ENCODE data around the gene LTB4R2.

Gene LTB4R2

DNA sequence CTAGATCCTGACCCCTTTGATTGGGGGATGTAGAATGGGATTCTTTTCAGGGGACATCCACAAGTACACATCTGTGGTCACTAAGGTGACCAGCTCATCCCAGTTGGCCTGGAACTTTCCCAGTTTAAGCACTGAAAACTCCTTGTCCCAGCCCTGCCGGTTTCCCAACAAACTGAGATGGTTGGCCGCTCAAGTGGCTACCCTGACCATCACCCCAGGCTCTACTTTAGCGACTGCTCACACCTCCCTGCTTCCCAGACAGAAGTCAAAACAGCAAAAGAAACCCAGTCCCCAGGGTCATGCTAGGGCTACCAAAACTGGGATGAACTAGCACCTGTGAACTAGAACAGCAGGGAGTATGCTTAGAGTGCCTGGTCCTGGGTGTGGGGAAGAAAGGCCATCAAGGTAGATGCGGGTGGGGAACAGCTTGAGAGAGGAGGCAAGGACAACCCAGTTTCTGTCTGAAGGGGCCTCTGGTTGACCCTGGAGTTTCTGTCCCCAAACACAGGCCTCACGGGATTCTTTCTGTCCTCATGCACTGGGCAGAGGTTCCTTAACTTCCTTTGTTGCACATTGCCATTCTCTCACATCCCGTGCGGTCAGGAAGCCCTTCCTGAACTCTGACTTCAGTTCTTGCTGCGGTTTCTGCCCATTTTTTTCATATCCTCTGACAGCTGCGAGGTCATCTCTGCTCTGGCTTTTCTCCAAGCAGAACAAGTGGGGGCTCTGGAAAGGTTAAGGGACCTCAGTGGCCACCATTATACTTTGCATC lies 3.0 kb downstream of the LTB4R2 start:
- CTCF ChIA-PET, result interaction anchor here (0.9 to 13.0 kb wide), 6 partner anchors 14 to 255 kb away, joined by 3 to 129 read pairs (median 14); partner anchors contain the start of genes ADCY4, CBLN3, DHRS1 and KHNYN
- H3K27ac Mint-ChIP-seq, result peak overlapping the region; percentile 88
- H3K9me3 Mint-ChIP-seq, result no peaks in the 10 kb centered on the region
- H3K4me3 Mint-ChIP-seq, result peak overlapping the region; percentile 81
- DNase-seq, result peak; percentile 71
- H3K4me1 Mint-ChIP-seq, result peaks cover 77% of the 10 kb centered on the region
- H3K36me3 Mint-ChIP-seq, result peaks cover 40% of the 10 kb centered on the region
- no peaks in the 10 kb centered on the region for H3K27me3 Mint-ChIP-seq

DNA sequence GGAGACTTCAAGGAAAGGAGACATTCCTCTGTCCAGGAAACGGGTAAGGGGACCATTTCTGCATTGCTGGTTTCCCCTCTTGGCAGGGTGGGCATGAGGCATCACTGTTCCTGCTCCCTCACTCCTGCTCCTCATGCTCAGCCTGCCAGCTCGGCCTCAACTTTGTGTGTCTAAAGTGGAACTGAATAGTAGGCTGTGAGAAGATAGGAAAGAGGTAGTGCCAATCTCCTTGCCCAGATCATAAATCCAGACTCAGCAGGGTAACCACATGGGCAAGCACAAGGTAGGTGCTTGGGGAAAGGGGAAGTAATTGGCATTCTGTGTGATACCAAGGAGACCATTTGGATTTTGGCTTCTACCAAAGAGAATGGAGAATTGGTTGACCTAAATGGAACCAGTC lies 4.0 kb downstream of the LTB4R2 start:
- Mint-ChIP-seq H3K27me3 (peaks cover 8% of the 10 kb centered on the region), H3K4me3 (peak overlapping the region; percentile 81), H3K27ac (peak overlapping the region; percentile 88)

DNA sequence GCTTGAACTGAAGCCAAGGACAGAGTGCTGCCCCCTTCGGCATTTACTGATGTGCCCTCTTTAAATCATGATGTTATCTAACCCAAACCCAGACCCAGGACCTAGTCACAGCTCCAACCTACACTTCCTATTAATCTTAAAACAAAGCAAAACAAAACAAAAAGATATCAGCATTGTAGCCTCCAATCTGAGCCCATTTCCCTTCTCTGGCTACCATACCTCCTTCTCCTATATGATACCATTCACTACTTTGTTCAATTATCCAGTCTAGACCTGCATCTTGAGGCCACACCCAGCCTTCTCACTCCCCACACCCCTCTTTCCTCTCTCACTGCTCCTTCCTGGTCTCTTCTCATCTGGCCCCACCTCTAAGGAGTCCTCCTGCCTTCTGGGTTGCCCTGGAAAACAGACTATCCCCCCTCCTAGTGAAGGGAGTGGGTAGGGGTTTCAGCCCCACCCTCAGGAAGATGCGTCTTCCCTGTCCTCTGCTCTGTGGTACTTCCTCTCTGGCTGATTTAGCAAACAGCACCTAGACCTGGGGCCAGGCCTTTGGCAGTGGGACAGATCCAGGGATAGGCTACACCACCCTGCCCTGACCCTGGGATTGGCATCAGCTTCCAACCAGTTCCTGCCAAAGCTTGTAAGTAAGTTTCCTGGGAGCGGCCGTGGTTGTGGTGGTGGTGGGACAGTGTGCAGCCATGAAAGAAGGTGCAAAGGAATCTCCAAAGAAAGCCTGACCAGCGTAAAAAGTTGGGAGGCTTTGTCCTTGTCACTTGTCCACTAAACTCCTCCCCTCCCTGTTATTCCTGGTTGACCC lies 4.6 kb downstream of the LTB4R2 start:
- CTCF ChIA-PET, result interaction anchor here (1.0 to 13.0 kb wide), 4 partner anchors 16 to 71 kb away, joined by 3 to 129 read pairs (median 54); partner anchors contain the start of genes ADCY4, DHRS1 and NOP9
- no peak for DNase-seq
- Mint-ChIP-seq H3K27me3 (peaks cover 14% of the 10 kb centered on the region), H3K36me3 (peaks cover 28% of the 10 kb centered on the region), H3K4me1 (peaks cover 61% of the 10 kb centered on the region), H3K9me3 (no peaks in the 10 kb centered on the region), H3K27ac (peak overlapping the region; percentile 88), H3K4me3 (peak overlapping the region; percentile 45)

More for the DNA sequence above, 4.0 kb downstream of the LTB4R2 start:
- peaks cover 35% of the 10 kb centered on the region for H3K36me3 Mint-ChIP-seq
- H3K4me1 Mint-ChIP-seq, result peaks cover 68% of the 10 kb centered on the region
- H3K9me3 Mint-ChIP-seq, result no peaks in the 10 kb centered on the region
- DNase-seq, result no peak
- CTCF ChIA-PET, result interaction anchor here (1.0 to 13.0 kb wide), 5 partner anchors 15 to 122 kb away, joined by 3 to 129 read pairs (median 4); partner anchors contain the start of genes ADCY4, DHRS1 and NOP9

DNA sequence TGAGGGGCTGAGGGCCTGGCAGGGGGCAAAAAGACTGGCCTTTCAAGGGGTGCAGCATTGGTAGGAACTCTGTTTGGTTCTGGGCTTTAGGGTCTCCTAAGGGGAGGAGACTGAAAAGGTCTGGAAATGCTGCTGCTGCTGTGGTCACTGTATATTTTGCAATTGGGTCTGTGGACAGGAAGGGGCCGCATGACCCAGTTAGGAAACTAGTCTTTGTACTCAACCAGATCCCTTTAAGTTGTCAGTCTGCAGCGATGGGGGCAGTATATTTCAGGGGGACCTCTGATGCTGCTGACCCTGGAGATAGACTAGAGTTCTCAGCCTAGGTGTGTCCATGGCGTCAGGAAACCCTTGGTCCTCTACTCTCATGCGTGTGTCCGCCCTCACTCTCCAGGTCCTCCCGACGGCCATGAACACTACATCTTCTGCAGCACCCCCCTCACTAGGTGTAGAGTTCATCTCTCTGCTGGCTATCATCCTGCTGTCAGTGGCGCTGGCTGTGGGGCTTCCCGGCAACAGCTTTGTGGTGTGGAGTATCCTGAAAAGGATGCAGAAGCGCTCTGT lies 5.4 kb downstream of the LTB4R2 start:
- Mint-ChIP-seq H3K27me3 (peaks cover 22% of the 10 kb centered on the region), H3K4me3 (no peak overlapping the region), H3K9me3 (no peaks in the 10 kb centered on the region), H3K36me3 (peaks cover 28% of the 10 kb centered on the region), H3K27ac (no peak overlapping the region), H3K4me1 (peaks cover 54% of the 10 kb centered on the region)
- CTCF ChIA-PET, result interaction anchor here (1.2 to 13.0 kb wide), 2 partner anchors 16 to 19 kb away, joined by 3 to 129 read pairs; partner anchors contain the start of gene ADCY4
- DNase-seq, result no peak

DNA sequence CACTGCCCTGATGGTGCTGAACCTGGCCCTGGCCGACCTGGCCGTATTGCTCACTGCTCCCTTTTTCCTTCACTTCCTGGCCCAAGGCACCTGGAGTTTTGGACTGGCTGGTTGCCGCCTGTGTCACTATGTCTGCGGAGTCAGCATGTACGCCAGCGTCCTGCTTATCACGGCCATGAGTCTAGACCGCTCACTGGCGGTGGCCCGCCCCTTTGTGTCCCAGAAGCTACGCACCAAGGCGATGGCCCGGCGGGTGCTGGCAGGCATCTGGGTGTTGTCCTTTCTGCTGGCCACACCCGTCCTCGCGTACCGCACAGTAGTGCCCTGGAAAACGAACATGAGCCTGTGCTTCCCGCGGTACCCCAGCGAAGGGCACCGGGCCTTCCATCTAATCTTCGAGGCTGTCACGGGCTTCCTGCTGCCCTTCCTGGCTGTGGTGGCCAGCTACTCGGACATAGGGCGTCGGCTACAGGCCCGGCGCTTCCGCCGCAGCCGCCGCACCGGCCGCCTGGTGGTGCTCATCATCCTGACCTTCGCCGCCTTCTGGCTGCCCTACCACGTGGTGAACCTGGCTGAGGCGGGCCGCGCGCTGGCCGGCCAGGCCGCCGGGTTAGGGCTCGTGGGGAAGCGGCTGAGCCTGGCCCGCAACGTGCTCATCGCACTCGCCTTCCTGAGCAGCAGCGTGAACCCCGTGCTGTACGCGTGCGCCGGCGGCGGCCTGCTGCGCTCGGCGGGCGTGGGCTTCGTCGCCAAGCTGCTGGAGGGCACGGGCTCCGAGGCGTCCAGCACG lies 6.1 kb downstream of the LTB4R2 start:
- Mint-ChIP-seq H3K4me3 (no peak overlapping the region), H3K36me3 (peaks cover 28% of the 10 kb centered on the region), H3K9me3 (no peaks in the 10 kb centered on the region), H3K27ac (no peak overlapping the region), H3K27me3 (peaks cover 28% of the 10 kb centered on the region), H3K4me1 (peaks cover 52% of the 10 kb centered on the region)
- CTCF ChIA-PET, result interaction anchor here (1.2 to 13.0 kb wide), 2 partner anchors 15 to 19 kb away, joined by 3 to 129 read pairs; partner anchors contain the start of gene ADCY4
- DNase-seq, result no peak

DNA sequence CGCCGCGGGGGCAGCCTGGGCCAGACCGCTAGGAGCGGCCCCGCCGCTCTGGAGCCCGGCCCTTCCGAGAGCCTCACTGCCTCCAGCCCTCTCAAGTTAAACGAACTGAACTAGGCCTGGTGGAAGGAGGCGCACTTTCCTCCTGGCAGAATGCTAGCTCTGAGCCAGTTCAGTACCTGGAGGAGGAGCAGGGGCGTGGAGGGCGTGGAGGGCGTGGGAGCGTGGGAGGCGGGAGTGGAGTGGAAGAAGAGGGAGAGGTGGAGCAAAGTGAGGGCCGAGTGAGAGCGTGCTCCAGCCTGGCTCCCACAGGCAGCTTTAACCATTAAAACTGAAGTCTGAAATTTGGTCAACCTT lies 6.6 kb downstream of the LTB4R2 start:
- Mint-ChIP-seq H3K9me3 (no peaks in the 10 kb centered on the region), H3K4me1 (peaks cover 49% of the 10 kb centered on the region), H3K36me3 (peaks cover 28% of the 10 kb centered on the region), H3K27me3 (peaks cover 29% of the 10 kb centered on the region), H3K4me3 (no peak overlapping the region), H3K27ac (no peak overlapping the region)
- no peak for DNase-seq
- CTCF ChIA-PET, result interaction anchor here (1.2 to 13.0 kb wide), 2 partner anchors 15 to 20 kb away, joined by 3 to 129 read pairs; partner anchors contain the start of gene ADCY4

DNA sequence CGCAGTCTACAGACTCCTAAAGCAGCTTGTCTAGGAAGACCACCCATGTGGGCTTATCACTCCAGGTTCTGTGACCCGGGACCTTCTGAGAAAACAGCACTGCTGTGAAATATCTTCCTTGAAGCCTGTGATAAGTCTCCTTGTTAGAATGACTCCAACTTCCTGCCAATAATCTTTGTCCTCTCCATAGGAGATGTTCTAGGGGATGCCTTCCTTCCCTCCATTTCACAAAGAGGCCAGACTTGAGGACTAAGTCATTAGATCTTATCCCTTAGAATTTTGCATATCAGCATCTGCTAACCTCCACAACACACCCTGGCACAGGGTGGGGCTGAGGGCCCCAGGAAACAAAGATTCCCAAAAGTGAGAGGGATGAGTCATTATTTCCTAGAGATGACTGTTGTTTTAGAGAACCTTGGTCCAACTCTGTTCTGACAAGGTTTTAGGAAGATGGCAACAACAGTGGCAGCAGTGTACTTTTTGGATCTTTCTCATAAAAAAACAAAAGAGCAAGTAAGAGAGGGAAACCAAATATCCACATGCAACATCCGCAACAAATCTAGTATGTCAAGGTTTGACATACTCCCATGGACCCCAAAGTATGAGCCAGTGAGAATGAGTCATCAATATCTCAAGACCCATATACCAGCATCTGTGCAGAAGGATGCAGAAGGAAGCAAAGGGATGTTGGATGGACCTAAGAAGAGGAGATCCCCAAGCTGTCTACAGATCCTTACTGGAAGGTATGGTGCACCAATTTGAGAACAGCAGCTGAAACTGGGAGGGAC lies 7.4 kb downstream of the LTB4R2 start:
- CTCF ChIA-PET, result interaction anchor here (1.8 to 13.0 kb wide), 2 partner anchors 9 to 14 kb away, joined by 10 to 129 read pairs; partner anchors contain the start of genes ADCY4, CIDEB and LTB4R2
- no peak for DNase-seq
- H3K9me3 Mint-ChIP-seq, result no peaks in the 10 kb centered on the region
- H3K4me3 Mint-ChIP-seq, result no peak overlapping the region
- H3K36me3 Mint-ChIP-seq, result peaks cover 24% of the 10 kb centered on the region
- H3K27ac Mint-ChIP-seq, result peak overlapping the region; percentile 40
- peaks cover 41% of the 10 kb centered on the region for H3K4me1 Mint-ChIP-seq
- peaks cover 37% of the 10 kb centered on the region for H3K27me3 Mint-ChIP-seq

DNA sequence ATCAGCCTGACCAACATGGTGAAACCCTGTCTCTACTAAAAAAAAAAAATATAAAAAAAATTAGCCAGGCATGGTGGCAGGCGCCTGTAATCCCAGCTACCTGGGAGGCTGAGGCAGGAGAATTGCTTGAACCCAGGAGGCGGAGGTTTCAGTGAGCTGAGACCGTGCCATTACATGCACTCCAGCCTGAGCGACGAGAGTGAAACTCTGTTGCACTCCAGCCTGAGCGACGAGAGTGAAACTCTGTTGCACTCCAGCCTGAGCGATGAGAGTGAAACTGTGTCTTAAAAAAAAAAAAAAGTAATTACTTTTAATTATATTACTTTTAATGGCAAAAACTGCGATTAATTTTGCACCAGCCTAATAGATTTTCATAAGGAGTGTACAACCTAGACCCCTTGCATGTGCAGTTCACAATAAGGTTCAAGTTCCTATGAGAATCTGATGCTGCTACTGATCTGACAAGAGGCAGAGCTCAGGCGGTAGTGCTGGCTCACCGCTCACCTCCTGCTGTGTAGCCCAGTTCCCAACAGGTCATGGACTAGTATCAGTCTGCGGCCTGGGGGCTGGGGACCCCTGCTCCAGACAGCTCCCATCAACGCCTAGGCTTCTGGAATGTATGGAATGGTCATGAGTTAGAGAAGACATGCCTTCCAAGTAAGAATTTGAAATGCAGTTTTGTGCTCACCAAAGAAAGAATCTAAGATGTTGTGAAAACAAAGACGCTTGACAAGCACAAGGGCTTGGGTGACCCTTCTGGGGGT lies 11.5 kb downstream of the LTB4R2 start:
- no peak overlapping the region for H3K4me3 Mint-ChIP-seq
- H3K27ac Mint-ChIP-seq, result no peak overlapping the region
- CTCF ChIA-PET, result interaction anchor here (0.9 to 2.2 kb wide), 3 partner anchors 11 to 114 kb away, joined by 3 to 8 read pairs (median 4); partner anchors contain the start of gene CIDEB
- no peaks in the 10 kb centered on the region for H3K9me3 Mint-ChIP-seq
- peaks cover 77% of the 10 kb centered on the region for H3K27me3 Mint-ChIP-seq
- no peak for DNase-seq
- H3K4me1 Mint-ChIP-seq, result peaks cover 9% of the 10 kb centered on the region
- peaks cover 3% of the 10 kb centered on the region for H3K36me3 Mint-ChIP-seq

DNA sequence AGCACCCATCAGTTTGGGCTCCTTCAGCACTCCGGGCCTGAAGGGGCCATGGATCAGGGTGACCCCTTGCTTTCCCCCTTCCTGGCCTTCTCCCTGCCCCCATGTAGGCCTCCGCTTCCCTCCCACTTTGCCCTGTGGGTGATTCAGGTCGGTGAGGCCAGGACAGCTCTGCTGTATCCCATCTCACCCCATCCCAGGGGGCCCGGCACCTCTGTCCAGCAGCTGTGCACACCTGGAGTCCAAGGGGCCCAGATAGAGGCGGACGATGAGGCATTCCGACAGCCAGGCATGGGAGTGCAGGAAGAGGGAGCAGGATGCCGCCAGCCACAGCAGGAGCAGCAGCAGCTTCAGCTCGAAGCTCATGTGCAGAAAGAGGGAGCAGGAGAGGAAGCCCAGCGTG lies 12.7 kb downstream of the LTB4R2 start:
- no peak overlapping the region for H3K27ac Mint-ChIP-seq
- H3K9me3 Mint-ChIP-seq, result no peaks in the 10 kb centered on the region
- peaks cover 3% of the 10 kb centered on the region for H3K36me3 Mint-ChIP-seq
- CTCF ChIA-PET, result interaction anchor here (0.9 to 2.2 kb wide), 5 partner anchors 10 to 113 kb away, joined by 3 to 8 read pairs (median 4); partner anchors contain the start of genes CIDEB and LTB4R2
- no peak for DNase-seq
- H3K4me1 Mint-ChIP-seq, result peaks cover 11% of the 10 kb centered on the region
- H3K27me3 Mint-ChIP-seq, result peaks cover 82% of the 10 kb centered on the region
- H3K4me3 Mint-ChIP-seq, result no peak overlapping the region

DNA sequence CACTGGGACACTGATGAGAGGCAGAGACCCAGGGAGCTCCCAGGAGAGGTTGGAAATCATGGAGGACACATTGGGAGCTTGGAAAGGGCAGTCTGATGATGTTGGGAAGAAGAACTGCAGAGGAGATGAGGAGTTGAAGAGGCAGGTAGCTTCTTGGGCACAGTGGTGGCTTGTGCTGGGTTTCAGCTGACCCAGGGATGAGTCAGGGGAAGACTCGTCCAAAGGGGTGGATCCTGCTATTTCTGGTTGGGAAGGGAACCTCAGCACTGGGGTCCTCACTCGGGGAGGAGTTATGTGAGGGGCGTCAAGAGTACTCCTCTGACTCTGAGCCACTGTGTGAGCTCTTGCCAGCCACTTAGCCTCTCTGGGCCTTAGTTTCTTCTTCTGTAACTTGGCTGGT lies 13.4 kb downstream of the LTB4R2 start:
- Mint-ChIP-seq H3K27me3 (peaks cover 81% of the 10 kb centered on the region), H3K4me3 (no peak overlapping the region), H3K4me1 (peaks cover 13% of the 10 kb centered on the region), H3K27ac (no peak overlapping the region), H3K36me3 (no peaks in the 10 kb centered on the region), H3K9me3 (no peaks in the 10 kb centered on the region)
- DNase-seq, result no peak
- CTCF ChIA-PET, result interaction anchor here (0.9 to 18.8 kb wide), 5 partner anchors 10 to 108 kb away, joined by 3 to 557 read pairs (median 8); partner anchors contain the start of genes CBLN3, CIDEB, KHNYN and LTB4R2

DNA sequence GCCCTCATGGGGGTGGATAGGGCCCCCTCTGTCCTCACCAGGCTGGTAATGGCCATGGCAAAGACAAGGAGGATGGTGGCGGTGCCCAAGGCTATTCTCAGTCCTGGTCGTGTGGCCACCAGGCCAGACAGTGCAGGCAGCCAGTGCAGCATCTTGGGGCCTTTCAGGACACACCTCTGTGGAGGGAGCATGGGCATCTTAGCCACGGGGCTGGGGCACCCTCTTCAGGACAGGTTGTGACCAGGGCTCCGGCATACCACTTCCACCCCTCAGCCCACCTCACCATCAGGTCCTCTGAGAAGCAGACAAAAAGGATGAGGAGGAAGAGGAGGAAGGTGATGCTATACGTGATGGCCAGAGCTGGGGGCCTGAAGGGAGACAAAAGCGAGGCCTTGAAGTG lies 14.1 kb downstream of the LTB4R2 start:
- Mint-ChIP-seq H3K36me3 (no peaks in the 10 kb centered on the region), H3K27me3 (peaks cover 76% of the 10 kb centered on the region), H3K4me3 (no peak overlapping the region), H3K27ac (no peak overlapping the region), H3K9me3 (no peaks in the 10 kb centered on the region), H3K4me1 (peaks cover 18% of the 10 kb centered on the region)
- no peak for DNase-seq
- CTCF ChIA-PET, result interaction anchor here (1.5 to 18.8 kb wide), 4 partner anchors 10 to 106 kb away, joined by 3 to 557 read pairs (median 8); partner anchors contain the start of genes CBLN3, KHNYN and LTB4R2

DNA sequence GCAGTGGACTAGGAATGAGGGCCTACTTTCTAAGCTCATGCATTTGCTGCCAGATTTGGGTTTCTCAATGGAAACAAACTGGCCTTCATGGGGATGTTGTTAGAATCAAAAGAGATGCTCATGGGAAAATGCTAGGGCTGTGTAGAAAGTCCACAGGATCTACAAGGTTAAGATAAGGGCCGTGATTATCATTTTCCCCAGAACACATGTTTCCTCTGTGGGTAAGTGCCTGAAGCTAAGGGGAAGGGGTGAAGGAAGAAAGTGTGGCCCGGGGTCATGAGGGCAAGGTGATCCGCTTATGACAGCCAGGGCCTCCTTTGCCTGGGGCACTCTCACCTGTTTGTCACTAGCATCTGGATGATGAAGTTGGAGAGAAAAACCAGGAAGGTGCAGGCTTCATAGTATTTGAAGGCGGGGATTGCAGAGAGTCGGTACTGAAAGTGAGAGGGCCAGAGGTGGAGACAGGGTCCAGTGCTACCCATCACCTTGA lies 15.1 kb downstream of the LTB4R2 start:
- CTCF ChIA-PET, result interaction anchor here (0.7 to 18.8 kb wide), 5 partner anchors 8 to 105 kb away, joined by 3 to 557 read pairs (median 6); partner anchors contain the start of genes CBLN3, KHNYN and LTB4R2
- H3K27ac Mint-ChIP-seq, result no peak overlapping the region
- H3K4me1 Mint-ChIP-seq, result peaks cover 27% of the 10 kb centered on the region
- H3K36me3 Mint-ChIP-seq, result no peaks in the 10 kb centered on the region
- DNase-seq, result no peak
- H3K4me3 Mint-ChIP-seq, result no peak overlapping the region
- H3K27me3 Mint-ChIP-seq, result peaks cover 76% of the 10 kb centered on the region
- no peaks in the 10 kb centered on the region for H3K9me3 Mint-ChIP-seq

Data from activated naive CD4-positive, alpha-beta T cell treated with anti-CD3 and anti-CD28 coated beads, Interleukin-2, amount 10 ng/mL, durations not matched to agents 7 days and 5 days (primary cell).